ENCODE results near the gene CDH23. TPM values are rescaled to one million over a fixed set of nuclear protein-coding genes. Genes with fewer than 3 reads are reported as not detected.

The CDH23 gene
- total and polyA plus RNA-seq, 9 of the 15 experiments (the other 6 are each of a cell fraction or from before 2014, with no cell fraction given), result 0.18 to 1.2 (median 0.47) TPM

DNA sequence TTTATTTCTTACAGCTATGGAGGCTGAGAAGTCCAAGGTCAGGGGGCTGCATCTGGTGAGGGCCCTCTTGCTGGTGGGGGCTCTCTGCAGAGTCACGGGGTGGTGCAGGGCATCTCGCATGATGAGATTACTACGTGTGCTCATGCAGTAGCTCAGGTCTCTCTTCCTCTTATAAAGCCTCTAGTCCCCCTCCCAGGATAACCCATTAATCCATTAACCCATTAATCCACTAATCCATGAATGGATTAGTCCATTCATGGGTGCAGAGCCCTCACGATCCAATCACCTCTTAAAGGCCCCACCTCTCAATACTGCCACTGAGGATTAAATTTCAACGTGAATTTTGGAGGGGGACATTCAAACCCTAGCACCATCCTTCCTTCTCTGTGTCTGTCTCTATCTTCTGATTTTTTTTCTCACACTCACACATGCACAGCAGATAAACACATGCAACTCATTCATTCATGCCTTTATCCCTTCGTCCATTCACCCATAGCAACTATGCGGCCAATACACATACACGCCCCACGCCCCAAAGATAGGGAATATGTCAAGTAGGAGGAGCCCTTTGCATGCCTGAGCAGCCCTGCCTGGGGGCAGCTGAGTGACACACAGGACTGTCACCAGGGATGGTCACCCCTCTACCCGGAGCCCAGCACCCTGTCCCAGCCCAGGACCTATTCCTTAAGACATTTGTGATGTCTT lies 236.3 kb downstream of the CDH23 start (continued):
- TF ChIP-seq PYGO2 (tag; IDR thresholded peaks at IDR 0.05) (no peak), MECOM (CRISPR knock-in tag; IDR thresholded peaks at IDR 0.05) (no peak), FOXK1 (CRISPR knock-in tag; IDR thresholded peaks at IDR 0.05; ENCODE audit: borderline replicate concordance) (no peak), EWSR1 (IDR thresholded peaks at IDR 0.05; ENCODE audit: borderline replicate concordance, low read depth, partially characterized antibody) (no peak), ZZZ3 (IDR thresholded peaks at IDR 0.05) (no peak), ZNF133 (CRISPR knock-in tag; IDR thresholded peaks at IDR 0.05) (no peak), FOXK2 (conservative IDR thresholded peaks at IDR 0.05 in 1 of 2, IDR thresholded peaks at IDR 0.05 in 1 of 2; ENCODE audit: low read depth in 2 of 2) (peak in 1 of 2 experiments; percentile 33; a peak in 1 of 4 replicates), HNRNPH1 (optimal IDR thresholded peaks at IDR 0.05; ENCODE audit: low read depth, low read length) (no peak), ZNF717 (CRISPR knock-in tag; IDR thresholded peaks at IDR 0.05) (no peak), TAF1 (IDR thresholded peaks at IDR 0.05; ENCODE audit: control insufficient read depth, extremely low read depth, insufficient read depth, low read length, severe bottlenecking) (no peak), GTF2A2 (tag; IDR thresholded peaks at IDR 0.05) (no peak), HEY1 (CRISPR knock-in tag; IDR thresholded peaks at IDR 0.05; ENCODE audit: borderline replicate concordance) (no peak), COPS2 (conservative IDR thresholded peaks at IDR 0.05) (no peak), MTA2 (IDR thresholded peaks at IDR 0.05; ENCODE audit: low read depth) (no peak), NFIC (IDR thresholded peaks at IDR 0.05) (peak; percentile 51; the same call in 1 of the 2 replicates), CHD2 (IDR thresholded peaks at IDR 0.05; ENCODE audit: low read depth, low read length) (no peak), POLR2AphosphoS5 (IDR thresholded peaks at IDR 0.05; ENCODE audit: control insufficient read depth, insufficient read depth, low read depth, low read length) (peak; percentile 52; the same call in 1 of the 2 replicates), ESRRA (IDR thresholded peaks at IDR 0.05; ENCODE audit: borderline replicate concordance, low read depth) (no peak), KDM5B (IDR thresholded peaks at IDR 0.05; ENCODE audit: insufficient replicate concordance, low read depth, low read length) (no peak), PKNOX1 (IDR thresholded peaks at IDR 0.05) (peak; percentile 71), GATA2 (CRISPR knock-in tag; IDR thresholded peaks at IDR 0.05) (peak; percentile 39; the same call in 1 of the 2 replicates), RAD51 (IDR thresholded peaks at IDR 0.05; ENCODE audit: borderline replicate concordance, low read depth) (0 out of 2 replicates have a peak, but pooled peaks have one; percentile 4), ZNF217 (CRISPR knock-in tag; IDR thresholded peaks at IDR 0.05) (no peak)
- TF ChIP-seq, protein P1, sequence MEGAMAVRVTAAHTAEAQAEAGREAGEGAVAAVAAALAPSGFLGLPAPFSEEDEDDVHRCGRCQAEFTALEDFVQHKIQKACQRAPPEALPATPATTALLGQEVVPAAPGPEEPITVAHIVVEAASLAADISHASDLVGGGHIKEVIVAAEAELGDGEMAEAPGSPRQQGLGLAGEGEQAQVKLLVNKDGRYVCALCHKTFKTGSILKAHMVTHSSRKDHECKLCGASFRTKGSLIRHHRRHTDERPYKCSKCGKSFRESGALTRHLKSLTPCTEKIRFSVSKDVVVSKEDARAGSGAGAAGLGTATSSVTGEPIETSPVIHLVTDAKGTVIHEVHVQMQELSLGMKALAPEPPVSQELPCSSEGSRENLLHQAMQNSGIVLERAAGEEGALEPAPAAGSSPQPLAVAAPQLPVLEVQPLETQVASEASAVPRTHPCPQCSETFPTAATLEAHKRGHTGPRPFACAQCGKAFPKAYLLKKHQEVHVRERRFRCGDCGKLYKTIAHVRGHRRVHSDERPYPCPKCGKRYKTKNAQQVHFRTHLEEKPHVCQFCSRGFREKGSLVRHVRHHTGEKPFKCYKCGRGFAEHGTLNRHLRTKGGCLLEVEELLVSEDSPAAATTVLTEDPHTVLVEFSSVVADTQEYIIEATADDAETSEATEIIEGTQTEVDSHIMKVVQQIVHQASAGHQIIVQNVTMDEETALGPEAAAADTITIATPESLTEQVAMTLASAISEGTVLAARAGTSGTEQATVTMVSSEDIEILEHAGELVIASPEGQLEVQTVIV (CRISPR knock-in tag; IDR thresholded peaks at IDR 0.05; ENCODE audit: borderline replicate concordance), result no peak
- TF ChIP-seq, protein P2, sequence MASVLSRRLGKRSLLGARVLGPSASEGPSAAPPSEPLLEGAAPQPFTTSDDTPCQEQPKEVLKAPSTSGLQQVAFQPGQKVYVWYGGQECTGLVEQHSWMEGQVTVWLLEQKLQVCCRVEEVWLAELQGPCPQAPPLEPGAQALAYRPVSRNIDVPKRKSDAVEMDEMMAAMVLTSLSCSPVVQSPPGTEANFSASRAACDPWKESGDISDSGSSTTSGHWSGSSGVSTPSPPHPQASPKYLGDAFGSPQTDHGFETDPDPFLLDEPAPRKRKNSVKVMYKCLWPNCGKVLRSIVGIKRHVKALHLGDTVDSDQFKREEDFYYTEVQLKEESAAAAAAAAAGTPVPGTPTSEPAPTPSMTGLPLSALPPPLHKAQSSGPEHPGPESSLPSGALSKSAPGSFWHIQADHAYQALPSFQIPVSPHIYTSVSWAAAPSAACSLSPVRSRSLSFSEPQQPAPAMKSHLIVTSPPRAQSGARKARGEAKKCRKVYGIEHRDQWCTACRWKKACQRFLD (CRISPR knock-in tag; IDR thresholded peaks at IDR 0.05), result no peak
